NB4 (cell line): Measurements from ENCODE around the gene PTPRD.

ENCODE experiments used
- MAX ChIP-seq: IDR thresholded peaks from 2 replicates; pipeline ENCODE4 v1.6.1; 2011; ENCODE audit warnings: low read depth, low read length
- POLR2A ChIP-seq: IDR thresholded peaks from 2 replicates; pipeline ENCODE4 v1.6.1; 2011; ENCODE audit warnings: mild to moderate bottlenecking; ENCODE audit not compliant: insufficient read length; ENCODE audit errors: extremely low read depth
- TF ChIP-seq, protein P1 (sequence below): IDR thresholded peaks from one replicate; pipeline ENCODE4 v1.5.1; 2012; ENCODE audit warnings: low read depth, low read length

DNA sequence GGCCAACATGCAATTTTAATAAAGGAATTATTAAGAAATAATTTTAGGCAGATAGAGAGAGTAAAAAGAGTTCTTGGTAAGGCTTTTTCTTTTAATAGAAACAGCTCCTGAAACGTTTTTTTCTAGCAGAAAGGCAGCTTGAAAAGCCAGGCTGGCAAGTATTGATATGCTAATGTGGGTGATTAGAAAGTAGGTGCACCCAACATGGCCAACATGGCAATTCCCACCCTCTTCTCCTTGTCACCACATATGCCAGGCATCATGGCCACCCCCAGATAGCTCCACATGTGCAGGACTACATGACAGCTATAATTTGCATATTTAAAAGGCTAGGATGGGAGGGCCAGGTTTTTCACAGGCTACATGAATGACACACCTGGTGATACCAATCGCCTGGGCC lies 615.2 kb downstream of the PTPRD start:
- TF ChIP-seq, protein P1, sequence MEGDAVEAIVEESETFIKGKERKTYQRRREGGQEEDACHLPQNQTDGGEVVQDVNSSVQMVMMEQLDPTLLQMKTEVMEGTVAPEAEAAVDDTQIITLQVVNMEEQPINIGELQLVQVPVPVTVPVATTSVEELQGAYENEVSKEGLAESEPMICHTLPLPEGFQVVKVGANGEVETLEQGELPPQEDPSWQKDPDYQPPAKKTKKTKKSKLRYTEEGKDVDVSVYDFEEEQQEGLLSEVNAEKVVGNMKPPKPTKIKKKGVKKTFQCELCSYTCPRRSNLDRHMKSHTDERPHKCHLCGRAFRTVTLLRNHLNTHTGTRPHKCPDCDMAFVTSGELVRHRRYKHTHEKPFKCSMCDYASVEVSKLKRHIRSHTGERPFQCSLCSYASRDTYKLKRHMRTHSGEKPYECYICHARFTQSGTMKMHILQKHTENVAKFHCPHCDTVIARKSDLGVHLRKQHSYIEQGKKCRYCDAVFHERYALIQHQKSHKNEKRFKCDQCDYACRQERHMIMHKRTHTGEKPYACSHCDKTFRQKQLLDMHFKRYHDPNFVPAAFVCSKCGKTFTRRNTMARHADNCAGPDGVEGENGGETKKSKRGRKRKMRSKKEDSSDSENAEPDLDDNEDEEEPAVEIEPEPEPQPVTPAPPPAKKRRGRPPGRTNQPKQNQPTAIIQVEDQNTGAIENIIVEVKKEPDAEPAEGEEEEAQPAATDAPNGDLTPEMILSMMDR, result no peak
- TF ChIP-seq POLR2A (no peak), MAX (no peak)
